ENCODE measurements around the gene ZNF497.
A peak's percentile ranks its signal among the peaks of the same experiment; 100 is the strongest.

Gene ZNF497

GRCh38 chr19:58409010-58409790 lies 46.6 kb upstream of the ZNF497 start (continued):
- TF ChIP-seq ZNF404 (tag by site-specific recombination; IDR thresholded peaks at IDR 0.05) (no peak), ZNF416 (tag by site-specific recombination; IDR thresholded peaks at IDR 0.05) (no peak), ZNF26 (tag by site-specific recombination; IDR thresholded peaks at IDR 0.05) (no peak), ZBTB44 (tag by site-specific recombination; IDR thresholded peaks at IDR 0.05) (no peak), ZNF792 (tag by site-specific recombination; IDR thresholded peaks at IDR 0.05) (no peak), ZSCAN18 (tag by site-specific recombination; IDR thresholded peaks at IDR 0.05) (no peak), ZBTB26 (tag by site-specific recombination; optimal IDR thresholded peaks at IDR 0.05) (no peak), ZNF521 (tag by site-specific recombination; IDR thresholded peaks at IDR 0.05) (no peak), ZNF155 (tag by site-specific recombination; IDR thresholded peaks at IDR 0.05) (no peak), ZNF843 (tag by site-specific recombination; IDR thresholded peaks at IDR 0.05) (no peak), FEZF1 (tag by site-specific recombination; IDR thresholded peaks at IDR 0.05) (no peak), ZNF391 (tag by site-specific recombination; IDR thresholded peaks at IDR 0.05; ENCODE audit: borderline replicate concordance, low read depth) (no peak), ZNF18 (tag by site-specific recombination; IDR thresholded peaks at IDR 0.05) (no peak), ZBTB11 (tag by site-specific recombination; conservative IDR thresholded peaks at IDR 0.05; ENCODE audit: low read depth) (no peak; the same call in 1 of the 2 replicates), BCL11A (tag by site-specific recombination; IDR thresholded peaks at IDR 0.05; ENCODE audit: low read depth) (no peak), ZNF335 (tag by site-specific recombination; conservative IDR thresholded peaks at IDR 0.05) (peak; percentile 100), HIC1 (tag by site-specific recombination; IDR thresholded peaks at IDR 0.05) (peak; percentile 63), ZNF777 (tag by site-specific recombination; IDR thresholded peaks at IDR 0.05; ENCODE audit: borderline replicate concordance) (peak; percentile 13; the same call in 1 of the 2 replicates), ZNF654 (tag by site-specific recombination; IDR thresholded peaks at IDR 0.05; ENCODE audit: low read depth) (no peak), ZBTB1 (tag by site-specific recombination; IDR thresholded peaks at IDR 0.05) (no peak), IKZF3 (tag by site-specific recombination; IDR thresholded peaks at IDR 0.05) (no peak), HOXC10 (CRISPR knock-in tag; IDR thresholded peaks at IDR 0.05) (peak; percentile 18; the same call in 1 of the 2 replicates), ZNF202 (tag by site-specific recombination; IDR thresholded peaks at IDR 0.05; ENCODE audit: borderline replicate concordance) (no peak)
